SK-N-SH (cell line): ENCODE results near the gene SPTAN1.
A peak's percentile ranks its signal among the peaks of the same experiment; 100 is the strongest.
"Not testable (repeated sequence)": the region's sequence is repeated elsewhere in the genome, so short reads cannot be mapped to it uniquely, and the experiment has no call there.

Experiments
- CHD2 ChIP-seq: fragments of 150-350 bp; IDR thresholded peaks from 2 replicates; pipeline ENCODE4 v1.6.1; 2018; ENCODE audit warnings: low read length; ENCODE audit not compliant: partially characterized antibody
- EP300 ChIP-seq, 2 experiments: IDR thresholded peaks; 2 replicates each; pipeline versions ENCODE4 v1.4.0 to v1.6.1; 2012; ENCODE audit warnings: borderline replicate concordance in 1 of 2, low read depth in 1 of 2, low read length in 1 of 2
- JUND ChIP-seq: IDR thresholded peaks from 2 replicates; pipeline ENCODE4 v1.4.0; 2012
- NRF1 ChIP-seq: IDR thresholded peaks from 2 replicates; pipeline ENCODE4 v1.6.1; 2012; ENCODE audit warnings: low read depth, mild to moderate bottlenecking, low read length
- POLR2AphosphoS5 ChIP-seq: IDR thresholded peaks from 2 replicates; pipeline ENCODE4 v1.6.1; 2012; ENCODE audit warnings: low read depth, low read length
- RAD21 ChIP-seq: IDR thresholded peaks from 2 replicates; pipeline ENCODE4 v1.6.1; 2012; ENCODE audit warnings: mild to moderate bottlenecking, low read length
- RFX5 ChIP-seq: IDR thresholded peaks from 2 replicates; pipeline ENCODE4 v1.6.1; 2012; ENCODE audit warnings: mild to moderate bottlenecking, improper control_type of control experiment, low read length
- SIN3A ChIP-seq: IDR thresholded peaks from 2 replicates; pipeline ENCODE4 v1.6.1; 2012; ENCODE audit warnings: low read depth, mild to moderate bottlenecking, low read length, moderate library complexity, borderline replicate concordance
- SMC3 ChIP-seq: IDR thresholded peaks from 2 replicates; pipeline ENCODE4 v1.6.1; 2012; ENCODE audit warnings: low read depth, low read length, improper control_type of control experiment
- YY1 ChIP-seq: IDR thresholded peaks from 2 replicates; pipeline ENCODE4 v1.4.0; 2012; ENCODE audit warnings: low read depth, mild to moderate bottlenecking
- TF ChIP-seq, protein P1 (sequence below): fragments of 200-600 bp; sonication (generic); IDR thresholded peaks from 2 replicates; pipeline ENCODE4 v1.6.1; 2017; ENCODE audit warnings: antibody characterized with exemption, mild to moderate bottlenecking, moderate library complexity
- TF ChIP-seq, protein P2 (sequence below): IDR thresholded peaks from 2 replicates; pipeline ENCODE4 v1.6.1; 2012; ENCODE audit warnings: mild to moderate bottlenecking, low read depth, low read length, moderate library complexity

DNA sequence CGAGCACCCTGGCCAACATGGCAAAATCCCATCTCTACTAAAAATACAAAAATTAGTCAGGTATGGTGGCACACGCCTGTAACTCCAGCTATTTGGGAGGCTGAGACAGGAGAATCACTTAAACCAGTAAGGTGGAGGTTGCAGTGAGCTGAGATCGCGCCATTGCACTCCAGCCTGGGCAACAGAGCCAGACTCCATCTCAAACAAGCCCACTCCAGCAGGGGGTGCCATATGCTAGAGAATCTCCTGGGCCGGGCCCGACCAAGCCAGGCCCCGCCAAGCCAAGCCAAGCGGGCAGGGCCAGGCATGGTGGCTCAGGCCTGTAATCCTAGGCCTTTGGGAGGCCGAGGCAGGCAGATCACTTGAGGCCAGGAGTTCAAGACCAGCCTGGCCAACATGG, 95.8 kb downstream of the SPTAN1 start:
- TF ChIP-seq YY1; POLR2AphosphoS5; JUND; CHD2; SIN3A; NRF1; RFX5; SMC3; EP300 (IDR thresholded peaks at IDR 0.05; ENCODE audit: borderline replicate concordance in 1 of 2, low read depth in 1 of 2, low read length in 1 of 2): not testable (repeated sequence)
- TF ChIP-seq, protein P1, sequence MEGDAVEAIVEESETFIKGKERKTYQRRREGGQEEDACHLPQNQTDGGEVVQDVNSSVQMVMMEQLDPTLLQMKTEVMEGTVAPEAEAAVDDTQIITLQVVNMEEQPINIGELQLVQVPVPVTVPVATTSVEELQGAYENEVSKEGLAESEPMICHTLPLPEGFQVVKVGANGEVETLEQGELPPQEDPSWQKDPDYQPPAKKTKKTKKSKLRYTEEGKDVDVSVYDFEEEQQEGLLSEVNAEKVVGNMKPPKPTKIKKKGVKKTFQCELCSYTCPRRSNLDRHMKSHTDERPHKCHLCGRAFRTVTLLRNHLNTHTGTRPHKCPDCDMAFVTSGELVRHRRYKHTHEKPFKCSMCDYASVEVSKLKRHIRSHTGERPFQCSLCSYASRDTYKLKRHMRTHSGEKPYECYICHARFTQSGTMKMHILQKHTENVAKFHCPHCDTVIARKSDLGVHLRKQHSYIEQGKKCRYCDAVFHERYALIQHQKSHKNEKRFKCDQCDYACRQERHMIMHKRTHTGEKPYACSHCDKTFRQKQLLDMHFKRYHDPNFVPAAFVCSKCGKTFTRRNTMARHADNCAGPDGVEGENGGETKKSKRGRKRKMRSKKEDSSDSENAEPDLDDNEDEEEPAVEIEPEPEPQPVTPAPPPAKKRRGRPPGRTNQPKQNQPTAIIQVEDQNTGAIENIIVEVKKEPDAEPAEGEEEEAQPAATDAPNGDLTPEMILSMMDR = peak; percentile 37
- TF ChIP-seq RAD21 = peak; percentile 42
- TF ChIP-seq, protein P2, sequence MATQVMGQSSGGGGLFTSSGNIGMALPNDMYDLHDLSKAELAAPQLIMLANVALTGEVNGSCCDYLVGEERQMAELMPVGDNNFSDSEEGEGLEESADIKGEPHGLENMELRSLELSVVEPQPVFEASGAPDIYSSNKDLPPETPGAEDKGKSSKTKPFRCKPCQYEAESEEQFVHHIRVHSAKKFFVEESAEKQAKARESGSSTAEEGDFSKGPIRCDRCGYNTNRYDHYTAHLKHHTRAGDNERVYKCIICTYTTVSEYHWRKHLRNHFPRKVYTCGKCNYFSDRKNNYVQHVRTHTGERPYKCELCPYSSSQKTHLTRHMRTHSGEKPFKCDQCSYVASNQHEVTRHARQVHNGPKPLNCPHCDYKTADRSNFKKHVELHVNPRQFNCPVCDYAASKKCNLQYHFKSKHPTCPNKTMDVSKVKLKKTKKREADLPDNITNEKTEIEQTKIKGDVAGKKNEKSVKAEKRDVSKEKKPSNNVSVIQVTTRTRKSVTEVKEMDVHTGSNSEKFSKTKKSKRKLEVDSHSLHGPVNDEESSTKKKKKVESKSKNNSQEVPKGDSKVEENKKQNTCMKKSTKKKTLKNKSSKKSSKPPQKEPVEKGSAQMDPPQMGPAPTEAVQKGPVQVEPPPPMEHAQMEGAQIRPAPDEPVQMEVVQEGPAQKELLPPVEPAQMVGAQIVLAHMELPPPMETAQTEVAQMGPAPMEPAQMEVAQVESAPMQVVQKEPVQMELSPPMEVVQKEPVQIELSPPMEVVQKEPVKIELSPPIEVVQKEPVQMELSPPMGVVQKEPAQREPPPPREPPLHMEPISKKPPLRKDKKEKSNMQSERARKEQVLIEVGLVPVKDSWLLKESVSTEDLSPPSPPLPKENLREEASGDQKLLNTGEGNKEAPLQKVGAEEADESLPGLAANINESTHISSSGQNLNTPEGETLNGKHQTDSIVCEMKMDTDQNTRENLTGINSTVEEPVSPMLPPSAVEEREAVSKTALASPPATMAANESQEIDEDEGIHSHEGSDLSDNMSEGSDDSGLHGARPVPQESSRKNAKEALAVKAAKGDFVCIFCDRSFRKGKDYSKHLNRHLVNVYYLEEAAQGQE = not testable (repeated sequence)
